CD4-positive, alpha-beta T cell treated with Interleukin-1 beta for 1 hour (primary cell): ENCODE results near the gene NPSR1.
"Not testable (repeated sequence)": the region's sequence is repeated elsewhere in the genome, so short reads cannot be mapped to it uniquely, and the experiment has no call there.

Experiments
- DNase-seq, 2 donors: peaks; one replicate each; pipeline ENCODE4 v3.0.0-alpha.2; 2020 to 2022

The NPSR1 gene

GRCh38 chr7:34878944-34879735 lies 221.1 kb downstream of the NPSR1 start:
- DNase-seq, result not testable (repeated sequence)

- no peak for DNase-seq
Measured at GRCh38 chr7:34879871-34880270, 221.9 kb downstream of the NPSR1 start.

- not testable (repeated sequence) for DNase-seq
Measured at GRCh38 chr7:34883855-34884254, 225.8 kb downstream of the NPSR1 start.

GRCh38 chr7:34886856-34887255 lies 228.8 kb downstream of the NPSR1 start:
- no peak for DNase-seq

- no peak for DNase-seq
Measured at GRCh38 chr7:34889951-34890350, 231.9 kb downstream of the NPSR1 start.

GRCh38 chr7:34895202-34895601 lies 237.2 kb downstream of the NPSR1 start:
- no peak for DNase-seq
